ENCODE data around the gene PCNX2.

DNA sequence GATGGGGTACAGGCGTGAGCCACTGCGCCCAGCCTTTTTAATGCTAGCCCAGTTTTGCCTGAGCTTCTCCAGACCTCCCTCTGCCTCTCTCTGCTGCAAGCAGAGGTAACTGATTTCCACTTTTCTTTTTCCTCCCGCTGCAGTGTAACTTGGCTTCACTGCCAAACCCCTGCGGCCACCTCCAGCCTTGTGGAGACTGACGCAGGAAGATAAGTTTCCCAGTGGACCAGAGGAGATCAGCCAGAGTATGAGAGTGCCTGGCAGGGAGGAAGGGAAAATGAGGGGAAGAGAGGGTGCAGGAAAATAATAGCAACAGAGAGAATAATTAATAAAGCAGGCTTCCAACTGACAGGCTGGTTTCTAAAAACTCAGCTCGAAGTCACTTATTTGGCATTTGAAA, 143.7 kb downstream of the PCNX2 start:
- TF ChIP-seq, protein P1, sequence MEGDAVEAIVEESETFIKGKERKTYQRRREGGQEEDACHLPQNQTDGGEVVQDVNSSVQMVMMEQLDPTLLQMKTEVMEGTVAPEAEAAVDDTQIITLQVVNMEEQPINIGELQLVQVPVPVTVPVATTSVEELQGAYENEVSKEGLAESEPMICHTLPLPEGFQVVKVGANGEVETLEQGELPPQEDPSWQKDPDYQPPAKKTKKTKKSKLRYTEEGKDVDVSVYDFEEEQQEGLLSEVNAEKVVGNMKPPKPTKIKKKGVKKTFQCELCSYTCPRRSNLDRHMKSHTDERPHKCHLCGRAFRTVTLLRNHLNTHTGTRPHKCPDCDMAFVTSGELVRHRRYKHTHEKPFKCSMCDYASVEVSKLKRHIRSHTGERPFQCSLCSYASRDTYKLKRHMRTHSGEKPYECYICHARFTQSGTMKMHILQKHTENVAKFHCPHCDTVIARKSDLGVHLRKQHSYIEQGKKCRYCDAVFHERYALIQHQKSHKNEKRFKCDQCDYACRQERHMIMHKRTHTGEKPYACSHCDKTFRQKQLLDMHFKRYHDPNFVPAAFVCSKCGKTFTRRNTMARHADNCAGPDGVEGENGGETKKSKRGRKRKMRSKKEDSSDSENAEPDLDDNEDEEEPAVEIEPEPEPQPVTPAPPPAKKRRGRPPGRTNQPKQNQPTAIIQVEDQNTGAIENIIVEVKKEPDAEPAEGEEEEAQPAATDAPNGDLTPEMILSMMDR (IDR thresholded peaks at IDR 0.05), result no peak
- TF ChIP-seq EZH2 (IDR thresholded peaks at IDR 0.05; ENCODE audit: borderline replicate concordance, insufficient read depth, low read depth, low read length, poor library complexity, severe bottlenecking), result no peak

Data from B cell (primary cell).